Nucleus accumbens (tissue), 56 donors: ENCODE measurements around the gene SLC35A2.

ENCODE experiments used
- DNase-seq, 56 donors: peaks; one replicate each; lab custom pipeline; 2025; lab: John Stamatoyannopoulos, UW

SLC35A2 gene

GRCh38 chrX:48911412-48912182 lies at the start of gene SLC35A2:
Gene SLC35A2 (minus strand): TSS chrX:48911646. CDS start chrX:48911636, 10 bp downstream.
- DNase-seq, result peak in 55 of 56 donors; percentile 7 to 90 (median 63)

GRCh38 chrX:48960291-48960690 lies 48.8 kb upstream of the SLC35A2 start:
- no peak for DNase-seq

- DNase-seq, result peak in 10 of 56 donors; percentile 16 to 37 (median 28)
Measured at GRCh38 chrX:48958635-48959094, 47.2 kb upstream of the SLC35A2 start.

- DNase-seq, result peak; percentile 50 to 98 (median 91)
Measured at GRCh38 chrX:48957827-48958634, 46.6 kb upstream of the SLC35A2 start.

GRCh38 chrX:48957477-48957826 lies 46.0 kb upstream of the SLC35A2 start, which contains the start of gene OTUD5:
Gene OTUD5 (minus strand): TSS chrX:48957607. CDS start chrX:48957570, 37 bp downstream.
- DNase-seq, result peak in 50 of 56 donors; percentile 11 to 83 (median 62)

- peak in 6 of 56 donors; percentile 0 to 22 (median 2) for DNase-seq
Measured at GRCh38 chrX:48956728-48957414, 45.4 kb upstream of the SLC35A2 start.

GRCh38 chrX:48948589-48948988 lies 37.1 kb upstream of the SLC35A2 start:
- DNase-seq, result no peak

DNA sequence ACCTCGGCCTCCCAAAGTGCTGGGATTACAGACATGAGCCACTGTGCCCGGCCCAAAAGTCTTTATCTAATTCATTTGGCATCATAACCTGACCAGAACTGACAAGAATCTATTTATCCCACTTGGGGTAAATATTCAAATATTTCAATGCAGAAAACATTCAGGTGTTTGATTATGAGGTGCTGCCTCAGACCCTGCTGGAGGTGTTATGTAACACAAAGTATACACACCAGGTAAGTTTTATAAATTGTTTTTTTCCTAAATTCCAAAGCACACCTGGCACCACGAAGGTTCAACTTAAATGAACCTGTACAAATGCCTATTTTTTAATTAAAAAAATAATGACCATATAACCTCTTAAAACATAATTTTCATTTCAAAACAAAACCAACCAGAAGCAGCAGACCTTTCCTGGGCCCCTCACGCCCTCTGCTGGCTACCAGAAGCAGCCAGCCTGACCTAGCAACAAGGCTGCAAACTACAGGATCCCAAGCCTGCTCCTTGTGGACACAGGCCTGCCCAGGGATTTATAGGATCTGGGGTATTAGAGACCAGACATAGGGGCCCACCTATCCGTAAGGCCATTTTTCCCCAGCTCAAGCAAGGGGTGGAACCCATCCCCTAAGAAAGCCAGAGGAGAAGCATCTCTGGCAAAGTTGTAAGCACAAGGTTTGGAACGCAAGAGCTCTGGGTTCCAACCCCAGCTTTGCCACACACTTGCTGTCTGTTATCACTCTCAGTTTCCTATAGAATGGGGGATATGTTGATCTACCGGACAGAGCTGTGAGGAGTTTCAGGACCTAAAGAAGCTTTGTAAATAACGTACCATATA lies 34.3 kb upstream of the SLC35A2 start:
- peak in 23 of 56 donors; percentile 0 to 54 (median 10) for DNase-seq

- DNase-seq, result no peak
Measured at GRCh38 chrX:48942895-48943294, 31.4 kb upstream of the SLC35A2 start.

DNA sequence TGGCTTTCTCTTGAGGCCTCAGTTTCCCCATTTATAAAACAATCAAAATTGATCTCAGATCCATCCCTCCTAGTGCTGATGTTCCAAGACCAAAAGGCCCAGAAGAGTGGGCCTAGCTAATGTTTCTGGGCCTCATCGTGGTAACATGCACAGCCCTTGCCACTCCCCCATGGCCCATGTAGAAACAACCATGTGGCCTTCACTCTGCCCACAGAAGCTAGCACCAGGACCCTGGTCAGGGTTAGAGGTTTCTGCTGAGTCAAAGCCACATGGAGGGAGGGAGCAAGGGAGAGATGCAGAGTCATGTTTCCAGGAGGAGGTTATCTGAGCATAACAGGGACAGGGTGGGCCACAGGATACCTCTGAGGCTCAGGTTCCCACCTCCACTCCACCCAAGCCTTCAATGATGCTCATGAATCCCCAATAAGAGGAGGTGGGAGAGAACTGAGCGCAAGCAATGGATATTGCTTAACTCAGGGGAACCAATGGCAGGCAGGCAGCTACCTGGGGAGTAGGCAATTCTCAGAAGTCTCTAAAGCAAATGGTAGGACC lies 29.0 kb upstream of the SLC35A2 start:
- no peak for DNase-seq

- DNase-seq, result no peak
Measured at GRCh38 chrX:48939524-48940228, 28.2 kb upstream of the SLC35A2 start.

- no peak for DNase-seq
Measured at GRCh38 chrX:48938721-48939425, 27.4 kb upstream of the SLC35A2 start.

DNA sequence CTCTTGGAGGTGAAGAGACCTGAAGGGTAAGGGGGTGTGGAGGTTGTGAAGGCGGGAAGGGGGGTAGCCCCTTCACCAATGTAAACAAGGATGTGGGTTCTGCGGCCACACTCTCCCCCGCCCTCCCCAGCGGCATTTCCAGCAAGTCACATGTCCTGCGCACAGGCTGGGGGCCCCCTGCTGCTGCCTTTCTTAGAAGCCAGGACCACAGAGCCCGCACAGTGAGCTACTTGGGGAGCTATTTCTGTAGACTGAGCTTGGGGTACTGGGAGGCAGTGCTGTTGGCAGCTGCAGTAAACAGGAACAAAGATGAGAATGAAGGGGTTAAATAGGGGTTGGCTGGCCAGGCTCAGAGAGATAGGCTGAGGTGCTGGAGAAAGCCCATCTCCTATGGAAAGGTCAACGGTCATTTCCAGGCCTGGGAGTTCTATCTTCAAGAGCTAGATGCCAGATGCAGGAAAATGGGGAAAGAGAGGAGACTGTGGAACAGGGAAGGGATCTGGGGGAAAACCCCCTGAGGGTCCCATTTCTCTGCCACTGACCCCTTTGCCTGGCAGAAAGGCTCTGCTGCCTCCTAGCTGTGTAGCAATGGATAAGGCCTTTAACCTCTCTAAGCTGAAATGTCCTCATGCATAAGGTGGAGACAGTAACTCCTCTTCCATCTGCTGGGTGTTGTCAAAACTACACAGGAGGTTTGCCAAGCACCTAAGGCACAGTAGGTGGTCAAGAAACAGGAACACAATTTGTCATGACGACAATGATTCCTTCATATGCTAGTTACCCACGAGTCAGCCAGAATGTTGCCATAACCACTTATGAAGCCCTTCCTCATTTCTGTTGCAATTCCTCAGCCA lies 25.8 kb upstream of the SLC35A2 start:
- DNase-seq, result peak in 15 of 56 donors; percentile 0 to 20 (median 4)

- no peak for DNase-seq
Measured at GRCh38 chrX:48936429-48937053, 25.1 kb upstream of the SLC35A2 start.

- DNase-seq, result no peak
Measured at GRCh38 chrX:48935301-48935670, 23.8 kb upstream of the SLC35A2 start.

GRCh38 chrX:48934581-48935300 lies 23.3 kb upstream of the SLC35A2 start:
- DNase-seq, result no peak
